HG02973 (cell line): Measurements from ENCODE around the gene FHDC1.

ENCODE experiments used
- ATAC-seq: cut with Tn5 transposase; IDR thresholded peaks from one replicate; pipeline ENCODE4 v1.9.1; 2021; ENCODE audit warnings: moderate library complexity; ENCODE audit not compliant: unreplicated experiment

The FHDC1 gene

GRCh38 chr4:152976212-152976761, 40.2 kb downstream of the FHDC1 start:
- no peak for ATAC-seq

- no peak for ATAC-seq
Measured at GRCh38 chr4:152979731-152980330, 43.7 kb downstream of the FHDC1 start.

- ATAC-seq, result no peak
Measured at GRCh38 chr4:152981278-152981677, 45.2 kb downstream of the FHDC1 start.

- no peak for ATAC-seq
Measured at GRCh38 chr4:152981842-152982241, 45.7 kb downstream of the FHDC1 start.

- no peak for ATAC-seq
Measured at GRCh38 chr4:152983221-152983620, 47.1 kb downstream of the FHDC1 start.

GRCh38 chr4:152983774-152984411, 47.8 kb downstream of the FHDC1 start:
- no peak for ATAC-seq

- ATAC-seq, result no peak
Measured at GRCh38 chr4:152988721-152989553, 52.8 kb downstream of the FHDC1 start.

GRCh38 chr4:152989554-152989970, 53.4 kb downstream of the FHDC1 start:
- no peak for ATAC-seq

- no peak for ATAC-seq
Measured at GRCh38 chr4:152990471-152991131, 54.5 kb downstream of the FHDC1 start.

GRCh38 chr4:152991398-152991797, 55.3 kb downstream of the FHDC1 start:
- no peak for ATAC-seq

GRCh38 chr4:152992027-152992426, 55.9 kb downstream of the FHDC1 start:
- no peak for ATAC-seq

- ATAC-seq, result no peak
Measured at GRCh38 chr4:152992466-152992865, 56.3 kb downstream of the FHDC1 start.

- no peak for ATAC-seq
Measured at GRCh38 chr4:152994038-152994437, 57.9 kb downstream of the FHDC1 start.

- no peak for ATAC-seq
Measured at GRCh38 chr4:152996111-152996571, 60.0 kb downstream of the FHDC1 start.

GRCh38 chr4:152996672-152997071, 60.5 kb downstream of the FHDC1 start:
- no peak for ATAC-seq

GRCh38 chr4:152997288-152997687, 61.2 kb downstream of the FHDC1 start:
- no peak for ATAC-seq

GRCh38 chr4:152997771-152998487, 61.8 kb downstream of the FHDC1 start:
- no peak for ATAC-seq

- no peak for ATAC-seq
Measured at GRCh38 chr4:152998861-152999260, 62.7 kb downstream of the FHDC1 start.

- ATAC-seq, result no peak
Measured at GRCh38 chr4:152999346-153000075, 63.4 kb downstream of the FHDC1 start.

- no peak for ATAC-seq
Measured at GRCh38 chr4:153000076-153000420, 63.9 kb downstream of the FHDC1 start.
